SK-N-SH (cell line): ENCODE data around the gene ELAVL4. TPM values are rescaled to one million over a fixed set of nuclear protein-coding genes. Genes with fewer than 3 reads are reported as not detected.

Experiments used
- CTCF ChIA-PET: fragments of 300-600, 350-600 bp; formaldehyde crosslinking; extraction: SDS; loops from one replicate; lab custom pipeline; 2021; lab: Yijun Ruan, JAX
- POLR2A ChIA-PET: fragments of 350-600 bp; sonication (Branson Sonifier 250); formaldehyde crosslinking; extraction: SDS; loops from one replicate; lab custom pipeline; 2020; ENCODE audit warnings: antibody characterized with exemption, inconsistent platforms; lab: Yijun Ruan, JAX
- DNase-seq: peaks from one replicate; pipeline ENCODE4 v3.0.0; 2012
- H2AFZ ChIP-seq: fragments of 200-600 bp; sonication (generic); 2 replicates; pipeline ENCODE4 v1.8.1; 2016; ENCODE audit warnings: antibody characterized with exemption, mild to moderate bottlenecking, low read depth
- H3F3A ChIP-seq: fragments of 200-600 bp; sonication (generic); replicated peaks from 2 replicates; pipeline ENCODE3; 2016; ENCODE audit warnings: antibody characterized with exemption, mild to moderate bottlenecking; ENCODE audit not compliant: insufficient read depth
- H3K27ac ChIP-seq, 2 experiments: fragments of 200-500 bp in 1 of 2; fragments of 200-600 bp in 1 of 2; sonication (Bioruptor generic) in 1 of 2; sonication (generic), shearing (Covaris generic) in 1 of 2; 2 replicates each; pipeline versions ENCODE4 v1.5.1 to v1.6.1; 2014 to 2016; ENCODE audit warnings: low read depth in 2 of 2, inconsistent platforms in 1 of 2, low read length in 1 of 2, mild to moderate bottlenecking in 1 of 2, mixed read lengths in 1 of 2
- H3K27me3 ChIP-seq: fragments of 200-600 bp; sonication (generic), shearing (Covaris generic); 2 replicates; pipeline ENCODE4 v1.6.1; 2016; ENCODE audit warnings: mixed run types; ENCODE audit not compliant: insufficient read depth
- H3K36me3 ChIP-seq, 2 experiments: fragments of 200-500 bp in 1 of 2; fragments of 200-600 bp in 1 of 2; sonication (Bioruptor generic) in 1 of 2; sonication (generic) in 1 of 2; replicated peaks in 1 of 2; 2 replicates each; pipeline versions ENCODE3 to v1.5.1; 2014 to 2016; ENCODE audit warnings: low read length in 1 of 2, mild to moderate bottlenecking in 1 of 2; ENCODE audit not compliant: insufficient read depth in 2 of 2, control insufficient read depth in 1 of 2
- H3K4me1 ChIP-seq, 2 experiments: fragments of 200-500 bp in 1 of 2; fragments of 200-600 bp in 1 of 2; sonication (Bioruptor generic) in 1 of 2; sonication (generic), shearing (Covaris generic) in 1 of 2; 2 replicates each; pipeline versions ENCODE4 v1.5.1 to v1.6.1; 2014 to 2016; ENCODE audit warnings: low read depth in 1 of 2, low read length in 1 of 2, mixed run types in 1 of 2; ENCODE audit not compliant: insufficient read depth in 2 of 2, control insufficient read depth in 1 of 2
- H3K4me2 ChIP-seq: fragments of 200-600 bp; sonication (generic), shearing (Covaris generic); 2 replicates; pipeline ENCODE4 v1.6.1; 2017; ENCODE audit warnings: mixed run types
- H3K4me3 ChIP-seq, 2 experiments: fragments of 200-500 bp in 1 of 2; fragments of 200-600 bp in 1 of 2; sonication (Bioruptor generic) in 1 of 2; sonication (generic), shearing (Covaris generic) in 1 of 2; 2 replicates each; pipeline versions ENCODE4 v1.5.1 to v1.8.1; 2014 to 2016; ENCODE audit warnings: low read depth in 2 of 2, inconsistent platforms in 1 of 2, low read length in 1 of 2, mild to moderate bottlenecking in 1 of 2, mixed read lengths in 1 of 2, moderate library complexity in 1 of 2
- H3K79me2 ChIP-seq: fragments of 200-600 bp; sonication (generic); 2 replicates; pipeline ENCODE4 v1.8.1; 2017; ENCODE audit warnings: mild to moderate bottlenecking; ENCODE audit not compliant: insufficient read depth
- H3K9ac ChIP-seq: fragments of 200-600 bp; sonication (generic); 2 replicates; pipeline ENCODE4 v1.6.1; 2017; ENCODE audit warnings: mixed run types
- H3K9me2 ChIP-seq: fragments of 200-600 bp; sonication (generic); 2 replicates; pipeline ENCODE4 v1.6.1; 2017; ENCODE audit warnings: mixed run types
- H3K9me3 ChIP-seq: fragments of 200-600 bp; sonication (generic); 2 replicates; pipeline ENCODE4 v1.6.1; 2017; ENCODE audit warnings: mixed run types, mild to moderate bottlenecking, moderate library complexity
- H4K20me1 ChIP-seq: fragments of 200-600 bp; sonication (generic); 2 replicates; pipeline ENCODE4 v1.6.1; 2017; ENCODE audit warnings: mild to moderate bottlenecking, mixed run types; ENCODE audit not compliant: insufficient read depth
- EP300 ChIP-seq, 2 experiments: IDR thresholded peaks; 2 replicates each; pipeline versions ENCODE4 v1.4.0 to v1.6.1; 2012; ENCODE audit warnings: borderline replicate concordance in 1 of 2, low read depth in 1 of 2, low read length in 1 of 2
- GATA2 ChIP-seq: sonication (generic); formaldehyde crosslinking; IDR thresholded peaks from 2 replicates; pipeline ENCODE4 v1.5.0; 2020; ENCODE audit warnings: mild to moderate bottlenecking, missing genetic modification reagents
- IRF3 ChIP-seq: fragments of 150-350 bp; IDR thresholded peaks from 2 replicates; pipeline ENCODE4 v1.6.1; 2016; ENCODE audit warnings: mild to moderate bottlenecking, low read depth, low read length
- JUND ChIP-seq: IDR thresholded peaks from 2 replicates; pipeline ENCODE4 v1.4.0; 2012
- MXI1 ChIP-seq: IDR thresholded peaks from 2 replicates; pipeline ENCODE4 v1.6.1; 2012; ENCODE audit warnings: mild to moderate bottlenecking, low read depth, low read length, improper control_type of control experiment
- NRF1 ChIP-seq: IDR thresholded peaks from 2 replicates; pipeline ENCODE4 v1.6.1; 2012; ENCODE audit warnings: low read depth, mild to moderate bottlenecking, low read length
- RAD21 ChIP-seq: IDR thresholded peaks from 2 replicates; pipeline ENCODE4 v1.6.1; 2012; ENCODE audit warnings: mild to moderate bottlenecking, low read length
- RCOR1 ChIP-seq: fragments of 150-350 bp; IDR thresholded peaks from 2 replicates; pipeline ENCODE4 v1.6.1; 2017; ENCODE audit warnings: antibody characterized with exemption, low read length
- RXRA ChIP-seq: IDR thresholded peaks from 2 replicates; pipeline ENCODE4 v1.4.0; 2012; ENCODE audit warnings: low read depth, mild to moderate bottlenecking, borderline replicate concordance
- TAF1 ChIP-seq: IDR thresholded peaks from 2 replicates; pipeline ENCODE4 v1.6.1; 2012; ENCODE audit warnings: low read depth, mild to moderate bottlenecking, low read length, moderate library complexity, borderline replicate concordance
- USF2 ChIP-seq: fragments of 150-350 bp; IDR thresholded peaks from 2 replicates; pipeline ENCODE4 v1.6.1; 2017; ENCODE audit warnings: antibody characterized with exemption, low read length, low read depth, borderline replicate concordance
- WGBS: methylation state at CpG from one replicate; pipeline ENCODE4 v1.1.6; 2017; ENCODE audit warnings: low lambda C conversion rate; 5-methylcytosine and 5-hydroxymethylcytosine counted together
- polyA plus RNA-seq, 3 experiments: library from polyadenylated mRNA; depleted of rRNA; stranded (reverse); fragments of >200 nt; gene quantifications; 2 replicates each; pipeline ENCODE4 v1.2.3, GENCODE V29; 2012
- TF ChIP-seq, protein P1 (sequence below): IDR thresholded peaks from 2 replicates; pipeline ENCODE4 v1.4.0; 2012; ENCODE audit warnings: low read depth, borderline replicate concordance

The ELAVL4 gene
- polyA plus RNA-seq, 1 of the 3 experiments (the other 2 are of a cell fraction), result 2.7 TPM

DNA sequence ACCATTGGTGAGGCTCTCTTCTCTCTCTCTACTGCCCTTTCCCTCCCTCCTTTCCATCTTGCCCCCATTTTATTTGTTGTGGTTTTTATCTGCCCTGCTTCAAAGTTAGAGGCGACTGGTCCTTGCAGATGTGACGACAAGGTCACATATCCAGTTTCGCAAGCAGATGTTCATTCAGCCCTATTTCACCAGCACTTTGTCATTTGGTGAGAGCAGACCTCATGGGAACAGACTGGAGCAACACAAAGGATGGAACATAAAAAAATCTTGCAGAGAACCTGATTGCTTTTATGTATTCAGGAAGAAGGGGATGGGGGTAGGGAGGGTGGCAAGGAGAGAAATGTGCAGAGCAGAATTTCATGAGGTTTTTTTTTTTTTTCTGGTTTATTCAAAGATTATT is 84.3 kb downstream of the ELAVL4 start:
- H3K36me3 ChIP-seq, result peaks cover 0 to 11% of the 10 kb centered on the region in 2 experiments
- peaks cover 0 to 71% of the 10 kb centered on the region in 2 experiments; a peak in 2 of 4 replicates for H3K4me1 ChIP-seq
- peak overlapping the region in 1 of 2 experiments; percentile 91; a peak in 2 of 4 replicates for H3K27ac ChIP-seq
- H3K4me3 ChIP-seq, result no peak overlapping the region
- H3K4me2 ChIP-seq, result no peak overlapping the region
- WGBS, result 53% methylated on average over 3 of the region's 3 CpGs
- no peak overlapping the region for H2AFZ ChIP-seq
- no peaks in the 10 kb centered on the region for H3K9me3 ChIP-seq
- no peaks in the 10 kb centered on the region for H3F3A ChIP-seq
- no peaks in the 10 kb centered on the region for H3K9me2 ChIP-seq
- H3K27me3 ChIP-seq, result no peaks in the 10 kb centered on the region
- no peak for DNase-seq
- TF ChIP-seq, protein P1, sequence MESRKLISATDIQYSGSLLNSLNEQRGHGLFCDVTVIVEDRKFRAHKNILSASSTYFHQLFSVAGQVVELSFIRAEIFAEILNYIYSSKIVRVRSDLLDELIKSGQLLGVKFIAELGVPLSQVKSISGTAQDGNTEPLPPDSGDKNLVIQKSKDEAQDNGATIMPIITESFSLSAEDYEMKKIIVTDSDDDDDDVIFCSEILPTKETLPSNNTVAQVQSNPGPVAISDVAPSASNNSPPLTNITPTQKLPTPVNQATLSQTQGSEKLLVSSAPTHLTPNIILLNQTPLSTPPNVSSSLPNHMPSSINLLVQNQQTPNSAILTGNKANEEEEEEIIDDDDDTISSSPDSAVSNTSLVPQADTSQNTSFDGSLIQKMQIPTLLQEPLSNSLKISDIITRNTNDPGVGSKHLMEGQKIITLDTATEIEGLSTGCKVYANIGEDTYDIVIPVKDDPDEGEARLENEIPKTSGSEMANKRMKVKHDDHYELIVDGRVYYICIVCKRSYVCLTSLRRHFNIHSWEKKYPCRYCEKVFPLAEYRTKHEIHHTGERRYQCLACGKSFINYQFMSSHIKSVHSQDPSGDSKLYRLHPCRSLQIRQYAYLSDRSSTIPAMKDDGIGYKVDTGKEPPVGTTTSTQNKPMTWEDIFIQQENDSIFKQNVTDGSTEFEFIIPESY, result no peak
- TF ChIP-seq JUND (no peak), MXI1 (0 out of 2 replicates have a peak, but pooled peaks have one; percentile 7), RCOR1 (no peak)
- CTCF ChIA-PET, result interaction anchor here (0.8 kb wide), 1 partner anchor 79 kb away, joined by 3 read pairs; no protein-coding TSS in a partner anchor
- H3K79me2 ChIP-seq, result no peaks in the 10 kb centered on the region
- H4K20me1 ChIP-seq, result no peaks in the 10 kb centered on the region
- no peak overlapping the region for H3K9ac ChIP-seq
- POLR2A ChIA-PET, result no interaction called here

- ChIA-PET CTCF (interaction anchor here (0.7 to 1.2 kb wide), 2 partner anchors 20 to 22 kb away, joined by 3 read pairs; no protein-coding TSS in a partner anchor), POLR2A (interaction anchor here (1.9 kb wide), 1 partner anchor 77 kb away, joined by 5 read pairs; no protein-coding TSS in a partner anchor)
- Histone ChIP-seq H3K79me2 (no peaks in the 10 kb centered on the region), H3K27ac (peak overlapping the region in 1 of 2 experiments; percentile 91; a peak in 2 of 4 replicates), H3F3A (no peaks in the 10 kb centered on the region), H3K9ac (no peak overlapping the region), H3K4me3 (no peak overlapping the region), H3K4me1 (peaks cover 0 to 67% of the 10 kb centered on the region in 2 experiments; a peak in 2 of 4 replicates), H2AFZ (no peak overlapping the region), H3K9me2 (no peaks in the 10 kb centered on the region), H3K4me2 (no peak overlapping the region), H3K27me3 (no peaks in the 10 kb centered on the region), H4K20me1 (no peaks in the 10 kb centered on the region), H3K36me3 (peaks cover 0 to 22% of the 10 kb centered on the region in 2 experiments), H3K9me3 (no peaks in the 10 kb centered on the region)
- no peak for TF ChIP-seq TAF1
- no peak for TF ChIP-seq IRF3
- TF ChIP-seq EP300 (IDR thresholded peaks at IDR 0.05; ENCODE audit: borderline replicate concordance in 1 of 2, low read depth in 1 of 2, low read length in 1 of 2), result no peak
- no peak for TF ChIP-seq NRF1
- no peak for TF ChIP-seq GATA2 (CRISPR knock-in tag)
- no peak for TF ChIP-seq USF2
- no peak for TF ChIP-seq RAD21
- no peak for TF ChIP-seq RXRA
- no peak for DNase-seq
- 53% methylated on average over 2 of the region's 2 CpGs for WGBS
These were observed 86.5 kb downstream of the ELAVL4 start for GRCh38 chr1:50195205-50195604.
